Measurements from ENCODE around the gene LDB2.

The LDB2 gene

GRCh38 chr4:16859031-16859430 lies 39.4 kb downstream of the LDB2 start:
- no peak for TF ChIP-seq CTCF (IDR thresholded peaks at IDR 0.05; ENCODE audit: low read depth, low read length, missing control alignments)
- no peak overlapping the region for H3K4me3 ChIP-seq (ENCODE audit: low read depth, low read length)
- no peak for DNase-seq (ENCODE audit: low read depth)

GRCh38 chr4:16858275-16858752 lies 40.1 kb downstream of the LDB2 start:
- no peak overlapping the region for H3K4me3 ChIP-seq (ENCODE audit: low read depth, low read length)
- TF ChIP-seq CTCF (IDR thresholded peaks at IDR 0.05; ENCODE audit: low read depth, low read length, missing control alignments) = no peak
- DNase-seq (ENCODE audit: low read depth) = no peak

- H3K4me3 ChIP-seq (ENCODE audit: low read depth, low read length) = no peak overlapping the region
- no peak for DNase-seq (ENCODE audit: low read depth)
- TF ChIP-seq CTCF (IDR thresholded peaks at IDR 0.05; ENCODE audit: low read depth, low read length, missing control alignments) = no peak
These were observed 41.0 kb downstream of the LDB2 start for GRCh38 chr4:16857425-16857824.

- no peak for DNase-seq (ENCODE audit: low read depth)
- H3K4me3 ChIP-seq (ENCODE audit: low read depth, low read length) = no peak overlapping the region
- TF ChIP-seq CTCF (IDR thresholded peaks at IDR 0.05; ENCODE audit: low read depth, low read length, missing control alignments) = no peak
These were observed 44.8 kb downstream of the LDB2 start for GRCh38 chr4:16853640-16854039.

- no peak for TF ChIP-seq CTCF (IDR thresholded peaks at IDR 0.05; ENCODE audit: low read depth, low read length, missing control alignments)
- H3K4me3 ChIP-seq (ENCODE audit: low read depth, low read length) = no peak overlapping the region
- DNase-seq (ENCODE audit: low read depth) = no peak
These were observed 45.8 kb downstream of the LDB2 start for GRCh38 chr4:16852644-16853043.

GRCh38 chr4:16852228-16852627 lies 46.2 kb downstream of the LDB2 start:
- TF ChIP-seq CTCF (IDR thresholded peaks at IDR 0.05; ENCODE audit: low read depth, low read length, missing control alignments) = no peak
- H3K4me3 ChIP-seq (ENCODE audit: low read depth, low read length) = no peak overlapping the region
- no peak for DNase-seq (ENCODE audit: low read depth)

- no peak overlapping the region for H3K4me3 ChIP-seq (ENCODE audit: low read depth, low read length)
- TF ChIP-seq CTCF (IDR thresholded peaks at IDR 0.05; ENCODE audit: low read depth, low read length, missing control alignments) = no peak
- no peak for DNase-seq (ENCODE audit: low read depth)
These were observed 51.8 kb downstream of the LDB2 start for GRCh38 chr4:16846540-16847117.
